Stomach (tissue), 9 donors: ENCODE results near the gene CDKN2B-AS1. TPM values are rescaled to one million over a fixed set of nuclear protein-coding genes. Genes with fewer than 3 reads are reported as not detected.
"Not testable (repeated sequence)": the region's sequence is repeated elsewhere in the genome, so short reads cannot be mapped to it uniquely, and the experiment has no call there.

Experiments used
- DNase-seq, 2 donors: peaks; one replicate each; pipeline versions ENCODE4 v3.0.0 to v3.0.0-alpha.2; 2013 to 2019
- H3K27ac ChIP-seq, 5 donors: fragments of 200-600 bp in 4 of 5; sonication (generic) in 4 of 5; one replicate each; pipeline ENCODE4 v1.5.1; 2013 to 2019; ENCODE audit warnings: mild to moderate bottlenecking in 1 of 5, moderate library complexity in 1 of 5
- H3K27me3 ChIP-seq, 3 donors: fragments of 200-600 bp; sonication (generic); one replicate each; pipeline ENCODE4 v1.5.1; 2017 to 2019; ENCODE audit warnings: mixed run types in 1 of 3
- H3K36me3 ChIP-seq, 4 donors: fragments of 200-600 bp; sonication (generic); 1 replicate in 3 of 4; 2 replicates in 1 of 4; pipeline ENCODE4 v1.5.1; 2016 to 2019
- H3K4me1 ChIP-seq, 4 donors: fragments of 200-600 bp; sonication (generic); one replicate each; pipeline ENCODE4 v1.5.1; 2016 to 2019
- H3K4me3 ChIP-seq, 4 donors: fragments of 200-600 bp; sonication (generic) in 3 of 4; one replicate each; pipeline ENCODE4 v1.5.1; 2016 to 2019; ENCODE audit warnings: mild to moderate bottlenecking in 1 of 4
- H3K9me3 ChIP-seq, 4 donors: fragments of 200-600 bp; sonication (generic); one replicate each; pipeline ENCODE4 v1.5.1; 2016 to 2019
- CTCF ChIP-seq, 7 experiments: fragments of 450-650 bp in 4 of 7; fragments of 200-600 bp in 3 of 7; sonication (generic) in 3 of 7; IDR thresholded peaks; one replicate each; pipeline ENCODE4 v1.5.1; 2016 to 2019; ENCODE audit warnings: antibody characterized with exemption in 7 of 7, control low read depth in 2 of 7, mild to moderate bottlenecking in 1 of 7
- EP300 ChIP-seq: sonication (generic); formaldehyde crosslinking; IDR thresholded peaks from one replicate; pipeline ENCODE4 v1.6.1; 2017; ENCODE audit warnings: antibody characterized with exemption
- POLR2A ChIP-seq, 4 donors: fragments of 450-650 bp; IDR thresholded peaks; one replicate each; pipeline ENCODE4 v1.6.1; 2016; ENCODE audit warnings: antibody characterized with exemption in 4 of 4, control low read depth in 2 of 4, mild to moderate bottlenecking in 1 of 4, moderate library complexity in 1 of 4
- POLR2AphosphoS5 ChIP-seq, 3 donors: sonication (generic); formaldehyde crosslinking; IDR thresholded peaks; one replicate each; pipeline ENCODE4 v1.6.1; 2016; ENCODE audit warnings: antibody characterized with exemption in 3 of 3
- WGBS, 5 donors: extraction: QIAGEN DNeasy Blood & Tissue Kit in 3 of 5; methylation state at CpG; one replicate each; pipeline versions ENCODE4 v1.1.5 to v1.1.7; 2013 to 2018; 5-methylcytosine and 5-hydroxymethylcytosine counted together
- intact Hi-C: fragments of 100-400 bp; cut with DNase I; formaldehyde crosslinking; loops from one replicate; pipeline ENCODE4 v1.15.1; 2023; ENCODE audit warnings: low total_unique reads
- polyA plus RNA-seq, 3 donors: library from polyadenylated mRNA; stranded (reverse); fragments of 200-250 nt; gene quantifications; one replicate each; pipeline ENCODE4 v1.2.3, GENCODE V29; 2013
- total RNA-seq, 5 donors: library from RNA; depleted of rRNA; stranded (reverse); fragments of >200 nt; gene quantifications; one replicate each; pipeline versions ENCODE4 v1.1.0 to v1.2.3, GENCODE V29; 2014 to 2016
- donor health status: healthy with polysubstance abuse.
- donor health status: Bipolar disorder and iron deficiency.
- donor health status: healthy.

Gene CDKN2B-AS1
- total and polyA plus RNA-seq, 8 donors = 0.48 to 1.6 (median 1.1) TPM; not detected in 3

DNA sequence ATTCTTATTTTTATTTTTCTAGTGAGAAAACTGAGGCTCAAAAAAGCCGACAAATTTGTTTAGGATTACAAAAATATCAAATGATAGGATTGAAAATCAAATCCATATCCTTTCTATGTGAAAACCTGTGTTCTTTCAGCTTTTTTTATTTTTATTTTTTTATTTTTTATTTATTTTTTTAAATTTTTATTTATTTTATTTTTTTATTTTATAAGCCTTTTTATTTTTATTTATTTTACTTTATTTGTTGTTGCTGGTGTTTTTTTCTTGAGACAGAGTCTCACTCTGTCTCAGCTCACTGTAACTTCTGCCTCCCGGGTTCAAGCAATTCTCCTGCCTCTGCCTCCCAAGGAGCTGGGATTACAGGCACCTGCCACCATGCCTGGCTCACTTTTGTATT is 59.9 kb downstream of the CDKN2B-AS1 start:
- Histone ChIP-seq H3K27ac (no peak overlapping the region), H3K4me1 (no peaks in the 10 kb centered on the region), H3K36me3 (no peaks in the 10 kb centered on the region), H3K27me3 (no peaks in the 10 kb centered on the region), H3K4me3 (no peak overlapping the region), H3K9me3 (no peaks in the 10 kb centered on the region)
- DNase-seq = no peak
- intact Hi-C loops = no loop called here
- WGBS, 5 donors = 90 to 99% (median 96%) methylated on average over 2 of the region's 2 CpGs
- TF ChIP-seq POLR2A (IDR thresholded peaks at IDR 0.05) (no peak), CTCF (IDR thresholded peaks at IDR 0.05) (no peak), POLR2AphosphoS5 (IDR thresholded peaks at IDR 0.05) (no peak), EP300 (no peak)

- H3K4me1 ChIP-seq = no peaks in the 10 kb centered on the region
- no peaks in the 10 kb centered on the region for H3K9me3 ChIP-seq
- H3K36me3 ChIP-seq = no peaks in the 10 kb centered on the region
- no peaks in the 10 kb centered on the region for H3K27me3 ChIP-seq
- TF ChIP-seq EP300 (no peak), POLR2AphosphoS5 (IDR thresholded peaks at IDR 0.05) (no peak)
- DNase-seq = no peak
- no peak overlapping the region for H3K27ac ChIP-seq
- intact Hi-C loops = no loop called here
- H3K4me3 ChIP-seq = no peak overlapping the region
These were observed 60.5 kb downstream of the CDKN2B-AS1 start for GRCh38 chr9:22055090-22055489.

DNA sequence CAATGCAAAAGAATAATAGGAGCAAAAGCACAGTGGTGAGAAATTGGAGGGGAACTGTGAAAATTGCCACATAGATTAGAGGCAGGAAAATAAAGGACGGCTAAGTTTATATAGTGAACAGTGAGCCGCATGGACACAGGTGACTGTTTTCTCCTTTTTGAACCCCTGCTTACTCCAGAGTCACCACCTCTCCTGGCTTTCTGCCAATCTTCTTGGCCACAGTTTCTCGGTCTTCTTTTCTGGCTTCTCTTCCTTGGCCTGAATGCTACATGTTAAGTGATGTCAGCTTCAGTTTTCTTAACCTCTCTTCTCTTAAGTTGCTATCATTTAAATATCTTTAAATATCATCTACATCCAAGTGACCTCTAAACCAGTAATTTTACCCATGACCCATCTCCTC is 61.8 kb downstream of the CDKN2B-AS1 start:
- intact Hi-C loops = no loop called here
- Histone ChIP-seq H3K4me3 (no peak overlapping the region), H3K27me3 (no peaks in the 10 kb centered on the region), H3K4me1 (no peaks in the 10 kb centered on the region), H3K36me3 (no peaks in the 10 kb centered on the region), H3K9me3 (no peaks in the 10 kb centered on the region), H3K27ac (no peak overlapping the region)
- DNase-seq = no peak
- 40 to 67% (median 41%) methylated on average over 3 of the region's 3 CpGs for WGBS, 5 donors
- TF ChIP-seq EP300 (no peak), CTCF (IDR thresholded peaks at IDR 0.05) (no peak), POLR2AphosphoS5 (IDR thresholded peaks at IDR 0.05) (no peak), POLR2A (IDR thresholded peaks at IDR 0.05) (no peak)

DNA sequence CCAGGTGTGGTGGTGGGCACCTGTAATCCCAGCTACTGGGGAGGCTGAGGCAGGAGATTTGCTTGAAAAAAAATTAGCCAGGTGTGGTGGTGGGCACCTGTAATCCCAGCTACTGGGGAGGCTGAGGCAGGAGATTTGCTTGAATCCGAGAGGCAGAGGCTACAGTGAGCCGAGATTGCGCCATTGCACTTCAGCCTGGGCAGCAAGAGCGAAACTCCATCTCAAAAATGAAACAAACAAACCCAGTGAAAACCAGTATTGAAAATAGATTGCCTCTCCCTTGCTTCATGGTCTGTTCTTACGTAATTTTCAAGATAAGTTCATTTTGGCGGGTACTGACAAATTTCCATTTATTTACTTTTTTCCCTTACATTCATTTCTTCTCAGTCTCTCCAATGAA is 63.4 kb downstream of the CDKN2B-AS1 start:
- H3K4me1 ChIP-seq, H3K4me3 ChIP-seq, H3K27ac ChIP-seq, DNase-seq, H3K27me3 ChIP-seq, H3K36me3 ChIP-seq, intact Hi-C loops, H3K9me3 ChIP-seq: not testable (repeated sequence)
- WGBS, 5 donors = 84 to 92% (median 87%) methylated on average over 6 of the region's 6 CpGs

GRCh38 chr9:22060831-22061383 is 66.3 kb downstream of the CDKN2B-AS1 start:
- Histone ChIP-seq H3K9me3 (no peaks in the 10 kb centered on the region), H3K36me3 (no peaks in the 10 kb centered on the region), H3K4me1 (no peaks in the 10 kb centered on the region), H3K4me3 (no peak overlapping the region), H3K27ac (no peak overlapping the region), H3K27me3 (no peaks in the 10 kb centered on the region)
- WGBS, 5 donors = 78 to 93% (median 86%) methylated on average over 4 of the region's 4 CpGs
- intact Hi-C loops = no loop called here
- no peak for TF ChIP-seq EP300
- no peak for TF ChIP-seq POLR2AphosphoS5 (IDR thresholded peaks at IDR 0.05)
- no peak for TF ChIP-seq CTCF (IDR thresholded peaks at IDR 0.05)
- no peak for TF ChIP-seq POLR2A (IDR thresholded peaks at IDR 0.05)
- DNase-seq = peak in 1 of 2 donors; percentile 25
